Bronchial epithelial cell (primary cell): Measurements from ENCODE around the gene DNMT3L. TPM values are rescaled to one million over a fixed set of nuclear protein-coding genes. Genes with fewer than 3 reads are reported as not detected.
"Not testable (repeated sequence)": the region's sequence is repeated elsewhere in the genome, so short reads cannot be mapped to it uniquely, and the experiment has no call there.

Source experiments
- DNase-seq: peaks from one replicate; pipeline ENCODE4 v3.0.0-alpha.2; 2010; ENCODE audit warnings: low read depth
- FAIRE-seq: peaks from 2 replicates; lab custom pipeline; 2011; peaks lifted over from hg19 to GRCh38; lab: Jason Lieb, UNC
- H3K27me3 ChIP-seq: 2 replicates; pipeline ENCODE4 v1.5.1; 2011; ENCODE audit warnings: low read length; ENCODE audit not compliant: control insufficient read depth, insufficient read depth
- H3K36me3 ChIP-seq: 2 replicates; pipeline ENCODE4 v1.5.1; 2011; ENCODE audit warnings: low read length; ENCODE audit not compliant: control insufficient read depth, insufficient read depth
- H3K4me3 ChIP-seq: 2 replicates; pipeline ENCODE4 v1.5.1; 2011; ENCODE audit warnings: mild to moderate bottlenecking, low read depth, low read length, control low read depth
- total RNA-seq: library from RNA; depleted of rRNA; stranded (reverse); fragments of >200 nt; gene quantifications from 2 replicates; pipeline ENCODE4 v1.2.1, GENCODE V29; 2014

Gene DNMT3L
- total RNA-seq, 1 donor from 2014 or later: not detected

GRCh38 chr21:44241281-44241680 lies 20.4 kb downstream of the DNMT3L start:
- DNase-seq, FAIRE-seq, H3K4me3 ChIP-seq, H3K36me3 ChIP-seq, H3K27me3 ChIP-seq: not testable (repeated sequence)

- H3K27me3 ChIP-seq, H3K36me3 ChIP-seq, FAIRE-seq, H3K4me3 ChIP-seq, DNase-seq: not testable (repeated sequence)
Measured at GRCh38 chr21:44240842-44241241, 20.9 kb downstream of the DNMT3L start, which contains the start of gene ICOSLG. Gene ICOSLG (minus strand): TSS chr21:44240943. CDS start chr21:44240817, 126 bp downstream.

GRCh38 chr21:44240353-44240752 lies 21.3 kb downstream of the DNMT3L start:
- not testable (repeated sequence) for H3K4me3 ChIP-seq, FAIRE-seq, H3K36me3 ChIP-seq, H3K27me3 ChIP-seq, DNase-seq

- DNase-seq, H3K36me3 ChIP-seq, H3K27me3 ChIP-seq, FAIRE-seq, H3K4me3 ChIP-seq: not testable (repeated sequence)
Measured at GRCh38 chr21:44229561-44229960, 32.1 kb downstream of the DNMT3L start.

GRCh38 chr21:44228109-44228508 lies 33.6 kb downstream of the DNMT3L start:
- H3K36me3 ChIP-seq, FAIRE-seq, DNase-seq, H3K27me3 ChIP-seq, H3K4me3 ChIP-seq: not testable (repeated sequence)

- FAIRE-seq, H3K27me3 ChIP-seq, H3K36me3 ChIP-seq, H3K4me3 ChIP-seq, DNase-seq: not testable (repeated sequence)
Measured at GRCh38 chr21:44227614-44228013, 34.1 kb downstream of the DNMT3L start.

GRCh38 chr21:44225605-44226004 lies 36.1 kb downstream of the DNMT3L start:
- not testable (repeated sequence) for DNase-seq, H3K4me3 ChIP-seq, FAIRE-seq, H3K36me3 ChIP-seq, H3K27me3 ChIP-seq

- DNase-seq, H3K27me3 ChIP-seq, H3K36me3 ChIP-seq, H3K4me3 ChIP-seq, FAIRE-seq: not testable (repeated sequence)
Measured at GRCh38 chr21:44223334-44223733, 38.4 kb downstream of the DNMT3L start.

GRCh38 chr21:44220674-44221073 lies 41.0 kb downstream of the DNMT3L start:
- not testable (repeated sequence) for H3K4me3 ChIP-seq, H3K27me3 ChIP-seq, FAIRE-seq, H3K36me3 ChIP-seq, DNase-seq

GRCh38 chr21:44218461-44218860 lies 43.2 kb downstream of the DNMT3L start:
- FAIRE-seq, DNase-seq: not testable (repeated sequence)

GRCh38 chr21:44211978-44212377 lies 49.7 kb downstream of the DNMT3L start:
- FAIRE-seq, H3K4me3 ChIP-seq, DNase-seq, H3K36me3 ChIP-seq, H3K27me3 ChIP-seq: not testable (repeated sequence)

More at GRCh38 chr21:44218461-44218860, 43.2 kb downstream of the DNMT3L start:
- H3K27me3 ChIP-seq, H3K4me3 ChIP-seq, H3K36me3 ChIP-seq: not testable (repeated sequence)

GRCh38 chr21:44211574-44211973 lies 50.1 kb downstream of the DNMT3L start:
- FAIRE-seq, H3K36me3 ChIP-seq, DNase-seq, H3K4me3 ChIP-seq, H3K27me3 ChIP-seq: not testable (repeated sequence)

GRCh38 chr21:44207860-44208646 lies 53.6 kb downstream of the DNMT3L start:
- not testable (repeated sequence) for DNase-seq, FAIRE-seq, H3K36me3 ChIP-seq, H3K4me3 ChIP-seq, H3K27me3 ChIP-seq

GRCh38 chr21:44206698-44207676 lies 54.7 kb downstream of the DNMT3L start:
- H3K4me3 ChIP-seq, H3K36me3 ChIP-seq, FAIRE-seq, DNase-seq, H3K27me3 ChIP-seq: not testable (repeated sequence)
